Endothelial cell of umbilical vein (primary cell): Measurements from ENCODE around the gene DST. TPM values are rescaled to one million over a fixed set of nuclear protein-coding genes. Genes with fewer than 3 reads are reported as not detected.

Source experiments
- BruUV-seq: library from RNA; stranded (reverse); fragments of 400-500 nt; replicated peaks from 2 replicates; lab custom pipeline; 2021; lab: Mats Ljungman, UMichigan
- CTCF ChIA-PET: fragments of 300-600, 350-600 bp; sonication (Branson Sonifier 250); formaldehyde crosslinking; loops from one replicate; lab custom pipeline; 2021; ENCODE audit warnings: antibody characterized with exemption, inconsistent platforms; lab: Charles Lee
- POLR2A ChIA-PET: fragments of 300-600, 350-600 bp; sonication (Branson Sonifier 250); formaldehyde crosslinking; loops from one replicate; lab custom pipeline; 2021; ENCODE audit warnings: antibody characterized with exemption, inconsistent platforms; lab: Charles Lee
- DNase-seq: peaks from one replicate; pipeline ENCODE4 v3.0.0-alpha.2; 2011; ENCODE audit warnings: low read depth, low spot score
- FAIRE-seq: peaks from 2 replicates; lab custom pipeline; 2011; peaks lifted over from hg19 to GRCh38; lab: Jason Lieb, UNC
- H2AFZ ChIP-seq: 2 replicates; pipeline ENCODE4 v1.6.0; 2012; ENCODE audit warnings: low read depth, low read length, control low read depth, inconsistent platforms
- H3K27ac ChIP-seq: 2 replicates; pipeline ENCODE4 v1.5.1; 2011; ENCODE audit warnings: low read depth, mild to moderate bottlenecking, control low read depth, low read length, moderate library complexity; ENCODE audit not compliant: insufficient read depth
- H3K27me3 ChIP-seq, 2 experiments: 2 replicates each; pipeline versions ENCODE4 v1.6.0 to v1.6.1; 2011; ENCODE audit warnings: low read length in 2 of 2, mixed read lengths in 1 of 2; ENCODE audit not compliant: control insufficient read depth in 2 of 2, insufficient read depth in 2 of 2
- H3K36me3 ChIP-seq, 2 experiments: 2 replicates in 1 of 2; 3 replicates in 1 of 2; pipeline ENCODE4 v1.5.1; 2011; ENCODE audit warnings: low read length in 2 of 2, mild to moderate bottlenecking in 1 of 2, moderate library complexity in 1 of 2; ENCODE audit not compliant: control insufficient read depth in 2 of 2, insufficient read depth in 2 of 2; ENCODE audit errors: extremely low read depth in 1 of 2
- H3K4me1 ChIP-seq: 3 replicates; pipeline ENCODE4 v1.5.1; 2011; ENCODE audit warnings: mild to moderate bottlenecking, low read length; ENCODE audit not compliant: control insufficient read depth, insufficient read depth; ENCODE audit errors: extremely low read depth
- H3K4me2 ChIP-seq: 2 replicates; pipeline ENCODE4 v1.6.1; 2011; ENCODE audit warnings: low read length, control low read depth, mixed read lengths; ENCODE audit not compliant: insufficient read depth
- H3K4me3 ChIP-seq, 3 experiments: fragments of 200-600 bp in 1 of 3; sonication (generic), shearing (Covaris generic) in 1 of 3; replicated peaks in 1 of 3; 2 replicates each; pipeline ENCODE4 v1.5.1; 2011 to 2016; ENCODE audit warnings: control low read depth in 3 of 3, low read length in 3 of 3, mild to moderate bottlenecking in 2 of 3, inconsistent platforms in 1 of 3, low read depth in 1 of 3, moderate library complexity in 1 of 3; ENCODE audit not compliant: insufficient read depth in 1 of 3
- H3K79me2 ChIP-seq: 2 replicates; pipeline ENCODE4 v1.6.0; 2012; ENCODE audit warnings: low read length, inconsistent platforms; ENCODE audit not compliant: control insufficient read depth, insufficient read depth
- H3K9ac ChIP-seq: replicated peaks from 2 replicates; pipeline ENCODE3; 2011; ENCODE audit warnings: low read length, control low read depth; ENCODE audit not compliant: insufficient read depth; ENCODE audit errors: extremely low read depth
- H3K9me1 ChIP-seq: replicated peaks from 3 replicates; pipeline ENCODE4 v1.6.0; 2011; ENCODE audit warnings: mild to moderate bottlenecking, low read length; ENCODE audit not compliant: control insufficient read depth, insufficient read depth; ENCODE audit errors: extremely low read depth
- H3K9me3 ChIP-seq: replicated peaks from 2 replicates; pipeline ENCODE4 v1.5.1; 2012; ENCODE audit warnings: low read length, inconsistent platforms; ENCODE audit not compliant: control insufficient read depth, insufficient read depth
- H4K20me1 ChIP-seq: replicated peaks from 2 replicates; pipeline ENCODE3; 2011; ENCODE audit warnings: mild to moderate bottlenecking, low read length; ENCODE audit not compliant: control insufficient read depth, insufficient read depth; ENCODE audit errors: extremely low read depth
- CTCF ChIP-seq, 2 donors: IDR thresholded peaks; 1 replicate in 1 of 2; 2 replicates in 1 of 2; pipeline ENCODE4 v1.5.1; 2011; ENCODE audit warnings: low read length in 2 of 2, mild to moderate bottlenecking in 2 of 2, moderate library complexity in 2 of 2, control low read depth in 1 of 2, inconsistent platforms in 1 of 2, low read depth in 1 of 2; ENCODE audit not compliant: insufficient read depth in 1 of 2; ENCODE audit errors: extremely low read depth in 1 of 2
- EZH2 ChIP-seq: IDR thresholded peaks from 2 replicates; pipeline ENCODE4 v1.6.1; 2012; ENCODE audit warnings: borderline replicate concordance, low read depth, mild to moderate bottlenecking, moderate library complexity, low read length, inconsistent platforms; ENCODE audit not compliant: severe bottlenecking
- GATA2 ChIP-seq: IDR thresholded peaks from 2 replicates; pipeline ENCODE4 v1.7.0; 2011; ENCODE audit warnings: low read depth, mild to moderate bottlenecking, moderate library complexity, mixed read lengths, low read length; ENCODE audit not compliant: insufficient read length, insufficient read depth
- JUN ChIP-seq: IDR thresholded peaks from 2 replicates; pipeline ENCODE4 v1.6.1; 2011; ENCODE audit warnings: borderline replicate concordance, low read depth; ENCODE audit not compliant: insufficient read length, insufficient read depth
- POLR2A ChIP-seq: IDR thresholded peaks from 2 replicates; pipeline ENCODE4 v1.6.1; 2012; ENCODE audit warnings: low read depth, mild to moderate bottlenecking, control low read depth, low read length
- POLR2AphosphoS5 ChIP-seq: IDR thresholded peaks from 2 replicates; pipeline ENCODE4 v1.6.1; 2012; ENCODE audit warnings: low read depth, mild to moderate bottlenecking, control low read depth, low read length, moderate library complexity; ENCODE audit not compliant: insufficient read depth
- dilution Hi-C: fragments of 300-500 bp; cut with MboI; formaldehyde crosslinking; loops from one replicate; pipeline ENCODE4 v1.15.0; 2019; ENCODE audit warnings: low sequenced_read_pairs; ENCODE audit not compliant: extremely low pct_ligation_motif_present
- intact Hi-C: fragments of 100-400 bp; cut with micrococcal nuclease; formaldehyde crosslinking; loops from one replicate; pipeline ENCODE4 v1.10.0; 2022
- polyA plus RNA-seq, 4 experiments: library from polyadenylated mRNA; depleted of rRNA in 3 of 4; stranded (reverse) in 3 of 4; unstranded in 1 of 4; fragments of >200 nt; gene quantifications; 2 replicates each; pipeline versions ENCODE4 v1.2.1 to v1.2.3, GENCODE V29; 2011 to 2012; ENCODE audit warnings: missing spikeins in 1 of 4
- total RNA-seq: library from RNA; stranded (reverse); gene quantifications from 2 replicates; pipeline ENCODE4 v1.2.3, GENCODE V29; 2021

Gene DST
- total and polyA plus RNA-seq, 2 donors (not counting 3 experiments of a cell fraction or from before 2014, with no cell fraction given), result 62.3 to 253 TPM

- Histone ChIP-seq H4K20me1 (no peaks in the 10 kb centered on the region), H3K27me3 (no peaks in the 10 kb centered on the region), H3K4me3 (no peak overlapping the region), H3K9me1 (no peaks in the 10 kb centered on the region), H3K9me3 (no peaks in the 10 kb centered on the region), H3K79me2 (no peaks in the 10 kb centered on the region), H3K36me3 (peaks cover 0 to 17% of the 10 kb centered on the region in 2 experiments), H3K4me2 (no peak overlapping the region), H3K9ac (no peak overlapping the region), H3K27ac (no peak overlapping the region), H2AFZ (no peak overlapping the region), H3K4me1 (no peaks in the 10 kb centered on the region)
- dilution Hi-C loops, result no loop called here
- TF ChIP-seq CTCF (IDR thresholded peaks at IDR 0.05; ENCODE audit: extremely low read depth in 1 of 2, insufficient read depth in 1 of 2, low read depth in 1 of 2, low read length in 2 of 2) (no peak), GATA2 (no peak), POLR2A (no peak), EZH2 (no peak), POLR2AphosphoS5 (no peak), JUN (no peak)
- FAIRE-seq (no peak), DNase-seq (no peak)
- no TSS peak for BruUV-seq
- ChIA-PET CTCF (interaction anchor here (1.1 to 1.8 kb wide), 2 partner anchors 73 to 133 kb away, joined by 4 to 8 read pairs; no protein-coding TSS in a partner anchor), POLR2A (interaction anchor here (0.8 kb wide), 1 partner anchor 74 kb away, joined by 4 read pairs; no protein-coding TSS in a partner anchor)
- intact Hi-C loops, result no loop called here
Measured at GRCh38 chr6:56625356-56625755, 17.3 kb downstream of the DST start.
